GM12873 (cell line): ENCODE data around the gene LGALS13.

Experiments
- TF ChIP-seq, protein P1 (sequence below): IDR thresholded peaks from 2 replicates; pipeline ENCODE4 v1.5.1; 2012; ENCODE audit warnings: low read depth, mild to moderate bottlenecking, moderate library complexity, low read length, control low read depth; ENCODE audit not compliant: insufficient read depth; ENCODE audit errors: missing control alignments

The LGALS13 gene

DNA sequence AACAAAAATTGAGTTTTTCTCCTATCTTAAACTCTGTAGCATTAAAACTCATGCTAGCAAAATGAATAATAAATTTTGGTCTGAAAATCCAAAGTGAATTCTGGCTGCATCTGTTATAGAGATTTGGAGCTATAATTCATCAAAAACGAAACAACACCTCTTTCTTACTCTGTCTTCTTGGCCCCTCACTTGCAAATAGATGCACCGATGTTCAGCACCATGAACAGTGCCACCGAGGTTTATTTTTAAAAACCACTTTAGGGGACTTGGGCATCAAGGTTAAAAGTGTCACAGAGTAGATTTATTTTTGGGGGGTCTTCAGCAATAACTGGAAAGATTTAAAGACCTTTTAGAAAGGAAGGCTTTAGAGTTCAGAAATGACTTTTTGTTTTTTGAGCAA lies 36.3 kb upstream of the LGALS13 start:
- TF ChIP-seq, protein P1, sequence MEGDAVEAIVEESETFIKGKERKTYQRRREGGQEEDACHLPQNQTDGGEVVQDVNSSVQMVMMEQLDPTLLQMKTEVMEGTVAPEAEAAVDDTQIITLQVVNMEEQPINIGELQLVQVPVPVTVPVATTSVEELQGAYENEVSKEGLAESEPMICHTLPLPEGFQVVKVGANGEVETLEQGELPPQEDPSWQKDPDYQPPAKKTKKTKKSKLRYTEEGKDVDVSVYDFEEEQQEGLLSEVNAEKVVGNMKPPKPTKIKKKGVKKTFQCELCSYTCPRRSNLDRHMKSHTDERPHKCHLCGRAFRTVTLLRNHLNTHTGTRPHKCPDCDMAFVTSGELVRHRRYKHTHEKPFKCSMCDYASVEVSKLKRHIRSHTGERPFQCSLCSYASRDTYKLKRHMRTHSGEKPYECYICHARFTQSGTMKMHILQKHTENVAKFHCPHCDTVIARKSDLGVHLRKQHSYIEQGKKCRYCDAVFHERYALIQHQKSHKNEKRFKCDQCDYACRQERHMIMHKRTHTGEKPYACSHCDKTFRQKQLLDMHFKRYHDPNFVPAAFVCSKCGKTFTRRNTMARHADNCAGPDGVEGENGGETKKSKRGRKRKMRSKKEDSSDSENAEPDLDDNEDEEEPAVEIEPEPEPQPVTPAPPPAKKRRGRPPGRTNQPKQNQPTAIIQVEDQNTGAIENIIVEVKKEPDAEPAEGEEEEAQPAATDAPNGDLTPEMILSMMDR: no peak

DNA sequence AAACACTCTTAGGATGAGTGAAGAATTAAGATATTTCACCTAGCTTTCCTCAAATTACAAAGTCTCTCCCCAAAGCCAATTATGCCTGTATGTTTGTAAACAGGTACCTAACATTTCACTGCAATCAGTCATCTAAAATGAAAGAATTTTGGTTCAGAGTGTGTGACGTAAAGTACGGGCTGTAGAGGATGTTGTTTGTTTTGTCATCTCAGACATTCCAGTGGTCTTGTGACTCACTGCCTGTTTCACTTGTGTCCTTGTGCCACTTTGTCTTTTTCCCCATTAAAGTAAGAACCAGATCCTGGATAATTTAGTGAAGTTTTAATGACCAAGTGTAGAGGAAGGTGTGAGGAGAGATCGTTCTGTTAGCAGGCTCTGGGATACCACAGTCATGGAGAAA lies 33.7 kb upstream of the LGALS13 start:
- TF ChIP-seq, protein P1: no peak

DNA sequence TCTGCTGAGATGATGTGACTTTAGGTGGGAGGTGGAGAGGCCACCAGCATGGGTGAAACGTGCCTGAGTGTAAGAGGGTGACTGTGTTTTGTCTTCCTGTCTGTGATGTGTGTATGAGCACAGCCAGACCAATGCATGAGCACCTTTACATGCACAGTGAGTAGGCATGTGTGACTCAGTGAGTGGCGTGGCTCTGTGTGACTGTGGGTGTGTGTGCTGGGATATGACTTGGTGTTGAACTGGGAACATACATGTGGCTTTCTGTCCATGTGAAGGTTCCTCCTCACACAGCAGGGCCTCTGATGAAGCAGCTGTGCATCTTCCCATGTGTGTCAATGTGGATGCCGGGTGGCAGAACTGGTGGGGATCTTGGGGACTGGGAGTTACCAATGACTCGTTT lies 19.9 kb upstream of the LGALS13 start:
- TF ChIP-seq, protein P1: no peak

DNA sequence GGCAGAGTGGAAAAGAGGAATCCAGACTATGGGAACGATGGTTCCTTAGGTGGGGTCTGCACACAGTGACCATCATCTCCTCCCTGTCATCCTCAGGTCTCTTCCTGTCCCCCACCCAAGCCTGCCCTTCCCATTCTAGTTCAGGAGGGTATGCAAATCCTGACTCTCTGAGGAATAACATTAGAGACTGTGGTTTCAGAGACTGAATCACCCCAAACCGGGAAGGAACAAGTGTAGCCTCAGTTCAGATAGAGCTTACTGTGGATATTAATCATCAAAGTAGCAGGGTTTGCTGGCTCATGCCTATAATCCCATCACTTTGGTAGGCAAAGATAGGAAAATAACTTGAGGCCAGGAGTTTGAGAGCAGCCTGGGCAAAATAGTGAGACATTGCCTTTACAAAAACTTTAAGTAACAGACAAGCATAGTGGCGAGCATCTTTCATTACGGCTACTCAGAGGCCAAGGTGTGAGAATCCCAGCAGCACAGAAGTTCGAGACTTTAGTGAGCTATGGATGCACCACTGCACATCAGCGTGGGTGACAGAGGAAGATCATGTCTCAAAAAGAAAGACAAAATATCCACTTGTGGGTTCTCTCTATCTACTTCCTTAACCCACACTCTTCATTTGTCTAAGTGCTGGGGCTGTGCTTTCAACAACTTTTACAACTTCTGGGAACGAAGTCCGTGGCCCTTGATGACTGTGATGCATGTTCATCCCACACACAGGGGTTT lies 19.3 kb upstream of the LGALS13 start:
- TF ChIP-seq, protein P1: no peak

DNA sequence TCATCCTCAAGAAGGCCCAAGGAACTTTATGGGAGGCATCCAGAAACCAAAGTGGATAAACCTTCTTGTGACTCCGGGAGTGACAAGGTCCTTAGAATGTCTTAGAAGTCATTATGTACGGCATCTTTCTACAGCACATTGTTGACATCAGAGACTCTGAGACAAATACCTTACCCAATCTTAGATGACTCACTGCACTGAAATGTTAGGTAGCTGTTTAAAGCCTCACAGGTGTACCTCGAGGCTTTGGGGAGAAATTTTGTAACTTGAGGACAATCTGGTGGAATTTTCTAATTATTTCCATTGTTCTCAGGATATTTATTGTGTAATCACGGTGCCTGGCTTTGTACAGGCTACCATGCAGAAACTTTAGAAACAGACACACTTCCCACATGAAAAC lies 14.8 kb upstream of the LGALS13 start:
- TF ChIP-seq, protein P1: no peak

DNA sequence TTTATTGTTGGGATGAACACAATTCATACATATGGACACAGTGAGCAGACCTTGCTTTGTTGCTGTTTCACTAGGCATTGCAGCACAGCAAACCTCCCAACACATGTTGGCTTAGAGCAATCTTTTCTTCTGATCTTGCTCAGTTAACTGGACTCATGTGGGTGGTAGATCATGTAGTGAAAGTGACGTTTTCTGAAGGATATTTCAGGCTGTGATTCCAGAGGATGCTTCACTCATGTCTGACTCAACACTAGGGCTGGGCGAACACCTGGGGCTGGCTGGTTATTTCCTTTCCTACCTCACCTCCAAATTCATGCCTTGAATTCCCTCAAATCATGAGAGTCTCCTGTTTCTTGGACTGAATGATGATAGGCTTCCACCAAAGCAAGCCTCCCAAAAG lies 14.3 kb upstream of the LGALS13 start:
- TF ChIP-seq, protein P1: no peak

DNA sequence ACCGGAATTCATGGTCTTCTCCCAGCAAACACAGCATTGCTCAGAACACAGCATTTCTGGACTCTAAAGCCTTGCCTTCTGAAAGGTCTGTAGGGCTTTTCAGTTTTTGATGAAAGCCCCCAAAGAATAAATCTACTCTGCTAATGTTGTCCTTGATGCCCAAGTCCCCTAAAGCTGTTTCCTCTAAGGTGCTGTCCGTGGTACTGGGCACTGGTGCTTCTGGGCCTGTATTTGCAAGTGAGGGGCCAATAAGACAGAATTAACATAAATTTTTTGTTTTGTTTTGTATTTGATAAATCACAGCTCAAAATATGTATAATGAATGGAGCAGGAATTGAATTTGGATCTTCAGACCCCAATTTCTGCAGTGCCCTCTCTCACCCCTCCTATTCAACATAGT lies 12.1 kb upstream of the LGALS13 start:
- TF ChIP-seq, protein P1: no peak
